Globus pallidus (tissue), 1 donor: ENCODE results near the gene USP21.
"Not testable (repeated sequence)": the region's sequence is repeated elsewhere in the genome, so short reads cannot be mapped to it uniquely, and the experiment has no call there.

Experiments used
- DNase-seq: peaks from one replicate; pipeline ENCODE4 v3.0.0-alpha.2; 2015; ENCODE audit warnings: low spot score

The USP21 gene, protein sequence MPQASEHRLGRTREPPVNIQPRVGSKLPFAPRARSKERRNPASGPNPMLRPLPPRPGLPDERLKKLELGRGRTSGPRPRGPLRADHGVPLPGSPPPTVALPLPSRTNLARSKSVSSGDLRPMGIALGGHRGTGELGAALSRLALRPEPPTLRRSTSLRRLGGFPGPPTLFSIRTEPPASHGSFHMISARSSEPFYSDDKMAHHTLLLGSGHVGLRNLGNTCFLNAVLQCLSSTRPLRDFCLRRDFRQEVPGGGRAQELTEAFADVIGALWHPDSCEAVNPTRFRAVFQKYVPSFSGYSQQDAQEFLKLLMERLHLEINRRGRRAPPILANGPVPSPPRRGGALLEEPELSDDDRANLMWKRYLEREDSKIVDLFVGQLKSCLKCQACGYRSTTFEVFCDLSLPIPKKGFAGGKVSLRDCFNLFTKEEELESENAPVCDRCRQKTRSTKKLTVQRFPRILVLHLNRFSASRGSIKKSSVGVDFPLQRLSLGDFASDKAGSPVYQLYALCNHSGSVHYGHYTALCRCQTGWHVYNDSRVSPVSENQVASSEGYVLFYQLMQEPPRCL

DNA sequence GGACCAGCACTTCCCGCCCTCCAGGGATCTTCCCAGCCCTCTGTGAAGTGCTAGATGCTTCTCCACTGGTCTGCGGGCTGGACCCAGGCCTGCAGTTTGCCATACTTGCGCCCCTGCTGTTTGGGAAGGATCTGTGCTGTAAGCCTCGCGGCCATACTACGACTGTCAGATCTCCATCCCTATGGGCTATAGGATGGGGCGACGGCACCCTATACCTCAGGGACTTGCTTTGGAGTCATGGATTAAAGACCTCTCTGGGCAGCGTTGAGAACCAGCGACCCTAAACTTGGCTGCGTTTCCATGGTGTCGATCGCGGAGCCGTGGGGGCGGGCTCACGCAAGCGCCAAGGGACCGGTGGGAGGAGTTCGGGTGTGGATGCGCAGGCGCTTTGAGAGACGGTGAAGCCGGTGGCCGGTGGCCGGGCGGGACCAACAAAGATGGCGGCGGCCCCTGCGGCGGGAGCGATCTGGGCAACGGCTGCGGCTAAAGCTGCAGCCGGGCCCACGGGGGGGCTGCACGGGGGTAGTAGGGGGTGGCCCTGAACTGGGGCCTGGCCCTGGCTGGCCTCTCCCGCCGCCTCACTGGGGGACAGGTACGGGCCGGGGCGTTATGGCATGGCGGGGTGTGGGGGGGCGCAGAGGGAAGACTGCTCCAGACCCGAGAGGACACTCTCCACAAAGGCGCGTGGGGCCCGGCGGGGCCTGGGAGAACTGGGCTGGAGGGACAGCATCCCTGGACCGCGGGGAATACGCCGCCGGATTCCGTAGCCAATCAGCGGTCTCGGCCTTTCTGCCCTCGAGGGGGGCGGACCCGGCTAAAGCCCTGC is at the start of gene USP21:
Gene USP21 (plus strand): TSS at position 414 of the 826 bp plus-strand sequence. CDS start 1,141 bp downstream, outside the sequence.
- DNase-seq: peak; percentile 92

DNA sequence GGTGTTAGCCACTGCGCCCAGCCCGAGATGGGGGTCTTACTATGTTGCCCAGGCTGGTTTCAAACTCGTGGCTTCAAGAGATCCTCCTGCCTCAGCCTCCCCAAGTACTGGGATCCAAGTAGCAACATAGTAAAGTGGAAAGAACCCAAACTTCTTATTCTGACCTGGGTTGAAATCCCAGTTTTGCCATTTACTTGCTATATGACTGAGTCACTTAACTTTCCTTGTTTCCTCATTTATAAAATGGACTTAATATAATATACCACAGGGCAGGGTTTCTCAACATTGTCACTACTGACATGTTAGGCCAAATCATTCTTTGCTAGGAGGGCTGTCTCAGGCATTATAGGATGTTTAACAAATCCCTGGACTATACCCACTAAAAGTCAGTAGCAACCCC is 48.2 kb upstream of the USP21 start:
- no peak for DNase-seq

DNA sequence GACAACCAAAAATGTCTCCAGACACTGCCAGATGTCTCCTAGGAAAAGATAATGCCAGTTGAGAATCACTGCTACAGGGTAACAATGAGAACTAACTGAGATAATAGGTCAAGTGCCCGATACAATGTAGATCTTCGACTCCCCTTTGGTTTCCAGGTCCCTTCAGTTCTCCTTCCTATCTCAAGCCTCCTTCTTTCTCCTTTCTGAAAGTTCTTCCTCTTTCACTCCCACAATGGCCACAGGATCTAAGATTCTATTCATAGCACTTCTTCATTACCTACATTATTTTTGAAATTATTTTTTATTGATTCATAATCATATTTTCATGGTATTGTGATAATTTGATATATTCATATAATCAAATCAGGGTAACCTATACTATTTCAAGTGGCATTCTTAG is 47.8 kb upstream of the USP21 start:
- DNase-seq: no peak

DNA sequence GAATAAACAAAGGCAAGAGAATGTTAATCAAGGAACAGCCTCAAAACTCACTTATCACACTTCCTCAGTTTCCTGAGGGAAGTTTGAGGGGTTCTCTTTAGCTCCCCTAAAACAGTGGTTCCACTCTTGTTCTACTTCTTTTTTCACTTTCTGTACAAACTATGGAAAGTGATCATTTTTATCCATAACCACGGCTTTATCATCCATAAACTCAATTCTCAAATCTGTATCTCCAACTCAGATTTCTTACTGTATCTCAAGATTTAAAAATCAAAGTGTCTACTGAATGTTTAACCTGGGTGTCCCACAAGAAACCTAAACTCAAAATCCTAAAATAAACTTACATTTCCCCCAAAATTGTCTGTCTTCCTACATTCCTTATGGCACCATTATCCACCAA is 45.4 kb upstream of the USP21 start:
- no peak for DNase-seq

DNA sequence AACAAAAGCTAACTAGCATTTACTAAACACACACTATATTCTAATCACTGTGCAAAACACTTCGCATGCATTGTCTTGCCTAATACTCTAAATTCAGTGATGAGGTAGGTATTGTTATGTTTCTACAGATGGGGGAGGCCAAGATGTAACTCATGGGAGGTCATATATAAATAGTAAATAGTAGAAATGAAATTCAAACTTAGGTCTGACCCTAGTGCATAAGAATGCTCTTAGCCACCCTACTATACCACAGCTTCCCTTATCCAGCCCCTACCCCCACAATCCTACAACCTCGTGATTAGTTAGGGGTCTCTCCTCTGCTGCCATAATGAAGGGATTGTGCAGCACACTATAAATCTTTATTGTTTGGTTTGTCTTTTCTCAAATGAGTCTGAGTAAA is 44.7 kb upstream of the USP21 start:
- peak; percentile 23 for DNase-seq

DNA sequence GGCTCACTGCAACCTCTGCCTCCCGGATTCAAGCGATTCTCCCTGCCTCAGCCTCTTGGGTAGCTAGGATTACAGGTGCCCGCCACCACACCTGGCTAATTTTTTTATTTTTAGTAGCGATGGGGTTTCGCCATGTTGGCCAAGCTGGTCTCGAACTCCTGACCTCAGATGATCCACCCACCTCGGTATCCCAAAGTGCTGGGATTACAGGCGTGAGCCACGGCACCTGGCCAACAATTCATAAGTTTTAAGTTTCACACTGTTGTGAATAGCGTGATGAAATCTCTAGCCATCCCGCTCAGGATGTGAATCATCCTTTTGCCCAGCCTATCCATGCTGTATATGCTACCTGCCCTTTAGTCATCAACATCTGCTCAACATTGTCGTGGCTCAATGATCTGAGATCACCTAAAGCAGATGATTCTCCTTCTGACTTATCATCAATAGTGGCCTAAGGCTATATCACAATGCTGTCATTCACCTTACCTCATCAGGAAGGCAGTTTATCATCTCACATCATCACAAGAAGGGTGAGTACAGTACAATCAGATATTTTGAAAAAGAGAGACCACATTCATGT is 44.1 kb upstream of the USP21 start:
- DNase-seq: no peak

DNA sequence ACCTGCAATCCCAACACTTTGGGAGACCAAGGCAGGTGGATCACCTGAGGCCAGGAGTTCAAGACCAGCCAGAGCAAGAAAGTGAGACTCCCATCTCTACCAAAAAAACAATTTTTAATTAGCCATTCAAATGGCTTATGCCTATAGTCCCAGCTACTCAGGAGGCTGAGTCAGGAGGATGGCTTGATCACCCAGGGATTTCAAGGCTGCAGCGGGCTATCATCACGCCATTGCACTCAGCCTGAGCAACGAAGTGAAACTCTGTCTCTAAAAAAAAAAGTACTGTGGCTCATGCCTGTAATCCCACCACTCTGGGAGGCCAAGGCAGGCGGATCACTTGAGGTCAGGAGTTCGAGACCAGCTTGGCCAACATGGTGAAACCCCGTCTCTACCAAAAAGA is 43.3 kb upstream of the USP21 start:
- DNase-seq: not testable (repeated sequence)

DNA sequence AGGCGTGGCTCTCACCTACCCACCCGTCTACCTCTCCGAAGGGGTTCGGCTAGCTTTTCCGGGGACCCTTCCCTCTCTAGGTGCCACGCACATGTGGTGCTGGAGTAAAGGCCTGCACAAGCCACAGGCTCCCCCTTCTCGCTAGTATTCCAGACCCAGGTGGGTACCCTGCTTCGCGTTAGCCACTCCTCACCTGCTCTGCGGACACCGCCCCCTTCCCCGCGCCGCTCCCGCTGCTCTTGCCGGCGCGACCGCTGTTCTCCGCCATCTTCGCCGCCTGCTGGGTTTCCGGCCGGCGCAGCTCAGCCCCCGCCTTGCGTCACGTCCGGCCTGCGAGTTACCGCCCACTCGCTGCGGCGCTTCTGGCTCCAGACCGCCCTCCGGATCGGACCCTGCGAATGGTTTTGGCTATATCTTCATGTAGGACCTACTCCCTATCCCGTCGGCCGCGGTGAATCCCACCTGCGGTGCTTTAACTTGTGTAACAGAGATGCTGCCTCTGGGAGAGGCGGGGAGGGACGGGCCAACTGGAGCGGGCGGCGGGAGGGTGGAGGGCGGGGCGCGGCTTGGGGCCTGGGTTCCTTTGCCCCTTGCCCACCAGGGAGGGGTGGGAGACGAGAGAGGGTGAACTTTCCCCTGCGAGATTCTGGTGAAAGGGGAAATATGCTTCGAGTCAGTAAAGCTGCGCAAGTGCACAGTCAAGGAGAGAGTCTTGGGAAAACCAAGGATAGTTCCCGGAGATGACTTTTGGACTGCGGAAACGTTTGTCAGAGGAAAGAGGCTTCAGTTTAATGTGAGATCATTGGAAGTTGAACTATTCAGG is 41.3 kb upstream of the USP21 start, which contains the start of the genes NIT1 and PFDN2:
Gene NIT1 (plus strand): TSS at position 347 of the 823 bp plus-strand sequence. CDS start 72 bp downstream, at position 419.
Gene PFDN2 (minus strand): TSS at position 279 of the 823 bp plus-strand sequence. CDS start 11 bp downstream, at position 268.
- peak; percentile 84 for DNase-seq

DNA sequence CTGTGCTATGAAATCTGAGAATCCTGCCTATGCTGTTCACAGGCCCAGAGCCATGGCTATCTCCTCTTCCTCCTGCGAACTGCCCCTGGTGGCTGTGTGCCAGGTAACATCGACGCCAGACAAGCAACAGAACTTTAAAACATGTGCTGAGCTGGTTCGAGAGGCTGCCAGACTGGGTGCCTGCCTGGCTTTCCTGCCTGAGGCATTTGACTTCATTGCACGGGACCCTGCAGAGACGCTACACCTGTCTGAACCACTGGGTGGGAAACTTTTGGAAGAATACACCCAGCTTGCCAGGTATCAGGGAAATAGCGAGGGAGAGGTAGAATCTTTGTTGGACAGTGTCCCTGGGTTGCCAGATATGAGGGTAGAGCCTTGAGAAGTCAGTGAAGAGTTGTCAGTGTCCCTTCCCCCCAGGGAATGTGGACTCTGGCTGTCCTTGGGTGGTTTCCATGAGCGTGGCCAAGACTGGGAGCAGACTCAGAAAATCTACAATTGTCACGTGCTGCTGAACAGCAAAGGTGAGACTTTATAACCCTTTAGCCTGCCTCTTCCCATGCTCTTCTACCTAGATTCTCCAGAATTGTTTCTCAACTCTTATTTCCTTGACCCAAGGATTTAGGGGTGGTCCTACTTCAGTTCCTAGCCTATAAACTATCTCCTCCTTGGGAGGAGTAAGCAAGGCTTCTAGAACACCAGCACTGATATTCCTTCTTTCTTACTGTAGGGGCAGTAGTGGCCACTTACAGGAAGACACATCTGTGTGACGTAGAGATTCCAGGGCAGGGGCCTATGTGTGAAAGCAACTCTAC is 40.0 kb upstream of the USP21 start:
- no peak for DNase-seq

DNA sequence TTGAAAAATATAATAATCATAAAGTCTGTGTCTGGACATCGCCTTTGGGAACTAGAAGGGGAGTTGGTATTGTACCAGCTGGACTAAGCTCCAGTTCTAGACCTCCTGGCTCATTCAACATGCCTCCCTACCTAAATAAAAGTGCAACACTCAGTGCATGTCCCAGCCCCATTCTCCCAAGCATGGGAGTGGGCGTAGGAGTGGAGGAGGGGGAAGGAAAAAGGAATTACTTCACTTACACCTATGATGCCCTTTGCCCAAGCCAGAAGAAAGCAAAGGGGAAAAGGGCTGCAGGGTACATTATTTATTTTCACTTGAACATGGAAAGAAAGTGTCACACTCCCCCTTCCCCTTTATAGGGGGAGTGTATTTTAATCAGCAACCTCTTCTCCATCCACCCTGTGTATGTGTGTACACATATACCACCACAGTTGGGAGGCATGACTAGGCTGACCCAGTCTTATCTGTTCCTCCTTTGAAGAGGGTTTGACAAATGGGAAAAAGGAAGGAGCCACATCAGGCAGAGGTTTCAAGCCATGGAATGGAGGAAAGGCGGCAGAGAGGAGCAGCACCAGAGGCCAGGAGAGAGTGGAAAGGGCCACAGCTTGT is 38.2 kb upstream of the USP21 start:
- DNase-seq: no peak

DNA sequence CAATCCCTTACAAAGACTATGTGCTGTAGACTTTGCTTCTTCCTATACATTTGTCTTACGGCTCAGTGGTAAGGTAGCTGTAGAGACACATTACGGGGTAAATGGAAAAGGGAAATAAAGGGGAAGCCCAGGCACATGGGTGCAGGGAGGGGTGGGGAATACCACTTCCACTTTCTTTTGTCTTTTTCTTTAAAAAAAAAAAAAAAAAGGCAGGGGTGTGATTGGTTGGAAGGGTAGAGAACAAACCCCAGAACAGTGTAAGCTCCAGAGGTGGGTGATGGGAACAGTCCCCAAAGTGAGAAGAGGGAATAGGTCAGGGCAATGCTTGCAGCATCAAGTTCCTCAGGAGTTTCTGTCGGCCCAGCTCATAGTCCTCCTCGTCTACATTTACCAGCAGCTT is 37.5 kb upstream of the USP21 start:
- DNase-seq: peak; percentile 31

DNA sequence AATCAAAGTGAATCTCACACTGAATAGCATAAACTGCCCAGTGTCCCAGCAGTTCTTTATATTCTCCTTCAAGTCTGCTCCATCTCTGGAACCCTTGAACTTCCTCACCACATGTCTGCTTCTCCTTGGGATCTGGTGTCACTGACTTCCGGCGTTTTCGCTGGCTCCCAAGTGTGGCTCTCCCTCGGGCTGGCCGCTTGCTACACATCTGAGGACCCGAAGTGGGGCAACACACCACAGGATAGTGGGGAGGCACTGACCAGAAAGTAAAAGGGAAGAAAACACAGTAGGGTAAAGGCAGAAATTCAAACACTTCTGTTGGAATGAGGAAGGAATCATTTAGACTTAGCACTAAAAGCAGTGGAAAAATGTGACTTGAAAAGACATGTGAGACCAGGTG is 36.3 kb upstream of the USP21 start:
- DNase-seq: no peak

DNA sequence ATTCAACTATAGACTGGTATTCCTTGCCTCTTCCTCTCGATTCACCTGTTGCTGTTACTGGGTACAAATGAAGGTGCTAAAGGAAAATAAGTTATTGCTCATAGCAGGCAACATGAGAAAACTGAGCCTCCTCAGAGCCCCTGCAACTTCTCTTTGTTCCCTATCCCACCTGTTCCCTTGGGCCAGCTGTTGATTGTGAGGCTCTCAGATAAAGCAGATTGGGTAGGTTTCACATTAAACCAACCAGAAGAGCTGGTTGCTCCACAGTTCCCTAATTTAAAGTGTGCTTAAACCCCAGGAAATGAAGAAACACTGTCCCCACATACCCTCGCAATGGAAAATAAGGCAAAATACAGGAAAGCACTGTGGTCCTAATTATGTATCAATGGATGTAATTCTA is 31.7 kb upstream of the USP21 start:
- no peak for DNase-seq

DNA sequence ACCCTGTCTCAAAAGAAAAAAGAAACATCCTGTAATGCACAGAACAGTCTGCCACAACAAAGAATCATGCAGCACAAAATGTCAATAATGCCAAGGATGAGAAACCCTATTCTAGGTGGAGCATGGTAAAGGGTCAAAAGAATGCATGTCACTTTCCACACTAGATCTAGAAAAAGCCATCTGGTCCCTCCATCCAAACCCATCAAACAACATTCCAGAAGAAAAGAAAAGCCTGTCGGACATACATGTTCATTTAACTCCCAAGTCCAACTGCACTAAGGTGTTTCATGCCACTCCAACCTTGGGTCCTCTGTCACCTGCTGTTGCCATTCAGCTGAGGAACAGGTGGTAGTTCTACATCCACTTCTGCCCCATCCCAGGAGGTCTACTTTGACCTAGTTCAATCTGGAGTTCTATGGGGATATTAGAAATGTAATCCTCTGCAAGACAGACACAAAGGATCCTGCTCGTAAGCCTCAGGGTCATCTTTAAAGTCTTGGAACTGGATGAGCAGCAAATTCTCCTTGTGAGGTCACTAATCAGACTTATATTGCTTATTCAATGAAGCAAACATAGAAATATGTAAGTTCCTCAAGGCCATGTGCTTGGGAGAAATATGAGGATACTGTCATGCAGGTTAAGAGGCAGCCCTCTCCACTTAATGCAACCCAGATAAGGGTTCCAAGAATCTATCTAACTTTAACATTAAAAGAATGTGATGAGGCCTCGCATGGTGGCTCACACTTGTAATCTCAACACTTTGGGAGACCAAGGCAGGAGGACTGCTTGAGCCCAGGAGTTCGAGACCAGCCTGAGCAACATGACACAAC is 30.5 kb upstream of the USP21 start:
- no peak for DNase-seq

DNA sequence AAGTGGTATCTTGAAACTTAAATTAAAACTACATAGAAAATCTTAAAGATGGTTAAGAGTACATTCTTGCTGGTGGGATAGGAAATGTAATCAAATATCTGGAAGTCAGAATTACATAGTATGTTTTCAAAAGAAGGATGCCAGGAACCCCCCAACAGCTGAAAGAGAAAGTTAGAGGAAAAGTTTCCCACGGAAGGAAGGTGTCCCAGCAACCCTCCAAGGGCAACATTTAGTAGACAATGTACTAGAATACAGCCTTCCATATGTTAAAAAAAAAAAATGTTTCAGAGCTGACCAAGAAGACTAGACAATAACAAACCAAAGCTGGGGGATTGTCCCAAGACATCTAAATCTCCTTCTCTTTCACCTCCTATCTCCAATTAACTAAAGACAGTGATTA is 29.0 kb upstream of the USP21 start:
- DNase-seq: no peak

DNA sequence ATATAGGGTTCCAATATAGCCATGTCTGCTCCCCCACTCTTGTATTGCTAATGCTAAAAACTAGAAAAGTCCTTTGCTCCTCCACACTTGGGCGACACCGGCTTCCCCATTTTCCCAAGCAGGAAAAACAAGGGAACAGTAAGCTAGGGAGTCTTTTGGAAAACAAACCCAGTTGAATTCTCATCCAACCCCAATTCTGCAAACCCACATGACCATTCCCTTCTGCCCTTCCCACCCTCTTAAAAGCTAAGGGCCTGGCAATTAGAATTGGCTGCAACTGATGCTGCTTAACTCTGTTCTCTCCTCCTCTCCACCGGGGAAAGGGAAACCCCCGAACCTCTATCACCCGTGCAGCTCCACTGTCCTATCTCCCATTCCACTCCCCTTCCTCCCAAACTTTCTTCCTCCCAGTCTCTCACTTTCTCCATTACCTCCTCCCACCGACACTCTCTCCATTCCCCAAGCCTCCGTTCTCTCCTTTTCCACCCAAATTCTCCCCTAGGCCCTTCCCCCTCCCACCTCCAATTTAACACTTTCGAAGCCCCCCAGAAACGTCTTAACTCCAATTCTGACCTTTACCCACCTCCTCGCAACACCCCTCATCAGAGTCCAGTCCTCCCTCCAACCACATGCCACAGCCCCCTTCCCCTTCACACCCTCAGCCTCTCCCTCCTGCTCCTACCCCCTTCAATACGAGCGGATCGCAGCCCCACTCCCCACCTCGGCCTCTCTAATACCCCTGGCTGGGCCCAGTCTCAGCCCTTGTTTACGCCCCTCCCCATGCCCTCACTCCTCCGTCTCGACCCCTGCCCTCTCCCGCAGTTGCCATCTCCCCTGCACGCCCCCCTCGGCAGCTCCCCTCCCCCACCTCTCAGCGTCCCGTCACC is 27.5 kb upstream of the USP21 start:
- no peak for DNase-seq

DNA sequence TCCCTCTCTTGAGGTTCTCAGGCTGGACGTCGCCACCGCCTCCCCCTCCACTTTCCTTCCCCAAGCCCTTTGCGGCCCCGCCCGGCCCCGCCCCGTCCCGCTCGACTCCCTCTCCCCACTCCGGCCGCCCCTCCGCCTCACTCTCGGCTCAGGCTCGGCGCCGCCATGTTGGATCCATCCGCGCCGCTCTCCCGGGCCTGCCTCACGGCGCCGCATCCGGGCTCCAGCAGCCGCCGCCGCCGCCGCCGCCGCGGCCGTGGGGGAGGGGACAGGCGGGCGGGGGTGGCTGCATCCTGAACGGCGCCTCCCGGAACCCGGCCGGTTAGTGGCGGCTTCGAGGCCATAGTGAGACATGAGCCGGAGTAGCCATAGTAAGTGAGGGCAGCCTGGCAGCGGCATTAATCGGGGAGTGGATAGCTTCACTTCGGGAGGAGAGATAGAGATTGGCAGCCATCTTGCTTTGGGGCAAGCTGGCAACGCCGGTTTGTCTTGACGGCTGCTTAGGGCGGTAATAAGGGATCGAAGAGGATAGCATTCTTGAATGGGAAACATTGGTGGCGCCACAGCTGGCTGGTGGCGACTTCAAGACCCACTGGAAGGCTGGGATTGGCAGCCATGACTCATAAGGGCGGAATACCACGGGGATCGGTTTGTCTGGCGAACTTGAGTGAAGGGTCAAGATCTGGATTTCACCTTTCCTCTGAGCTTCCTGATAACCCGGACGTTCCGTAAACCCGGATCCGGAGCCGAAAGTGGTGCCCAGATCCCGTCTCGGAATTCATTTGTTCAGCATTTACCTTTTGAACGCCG is 26.7 kb upstream of the USP21 start, which contains the start of gene DEDD:
Gene DEDD (minus strand): TSS at position 258 of the 810 bp plus-strand sequence. CDS start 8,205 bp downstream, outside the sequence.
- peak; percentile 98 for DNase-seq
